ENCODE measurements around the gene ACVRL1. TPM values are rescaled to one million over a fixed set of nuclear protein-coding genes. Genes with fewer than 3 reads are reported as not detected.

The ACVRL1 gene
- total RNA-seq, 1 donor from 2014 or later, result 0.46 TPM

DNA sequence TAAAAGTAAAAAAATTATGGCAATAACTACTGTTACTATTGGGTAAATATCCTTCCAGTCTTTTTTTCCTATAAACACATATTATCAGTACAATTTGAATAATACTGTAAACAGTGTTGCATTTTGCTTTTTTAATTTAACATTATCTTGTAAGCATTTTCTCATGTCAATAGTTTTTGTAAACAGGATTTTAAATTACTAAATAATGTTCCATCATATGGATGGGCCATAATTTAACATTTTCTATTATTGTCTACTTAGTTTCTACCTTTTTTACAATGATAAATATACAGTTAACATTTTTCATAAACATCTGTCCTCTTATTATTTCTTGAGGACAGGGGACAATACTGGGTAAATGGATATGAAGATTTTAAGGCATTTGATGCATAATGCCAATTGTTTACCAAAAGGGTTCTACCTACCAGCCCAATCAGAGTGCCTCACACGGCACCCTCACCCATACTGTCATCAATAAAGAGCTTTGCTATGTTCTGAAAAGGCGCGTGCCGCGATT lies 43.4 kb downstream of the ACVRL1 start:
- H3K27ac Mint-ChIP-seq, result peak overlapping the region; percentile 88
- TF ChIP-seq, protein P1, sequence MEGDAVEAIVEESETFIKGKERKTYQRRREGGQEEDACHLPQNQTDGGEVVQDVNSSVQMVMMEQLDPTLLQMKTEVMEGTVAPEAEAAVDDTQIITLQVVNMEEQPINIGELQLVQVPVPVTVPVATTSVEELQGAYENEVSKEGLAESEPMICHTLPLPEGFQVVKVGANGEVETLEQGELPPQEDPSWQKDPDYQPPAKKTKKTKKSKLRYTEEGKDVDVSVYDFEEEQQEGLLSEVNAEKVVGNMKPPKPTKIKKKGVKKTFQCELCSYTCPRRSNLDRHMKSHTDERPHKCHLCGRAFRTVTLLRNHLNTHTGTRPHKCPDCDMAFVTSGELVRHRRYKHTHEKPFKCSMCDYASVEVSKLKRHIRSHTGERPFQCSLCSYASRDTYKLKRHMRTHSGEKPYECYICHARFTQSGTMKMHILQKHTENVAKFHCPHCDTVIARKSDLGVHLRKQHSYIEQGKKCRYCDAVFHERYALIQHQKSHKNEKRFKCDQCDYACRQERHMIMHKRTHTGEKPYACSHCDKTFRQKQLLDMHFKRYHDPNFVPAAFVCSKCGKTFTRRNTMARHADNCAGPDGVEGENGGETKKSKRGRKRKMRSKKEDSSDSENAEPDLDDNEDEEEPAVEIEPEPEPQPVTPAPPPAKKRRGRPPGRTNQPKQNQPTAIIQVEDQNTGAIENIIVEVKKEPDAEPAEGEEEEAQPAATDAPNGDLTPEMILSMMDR (conservative IDR thresholded peaks at IDR 0.05), result no peak
- no peaks in the 10 kb centered on the region for H3K9me3 Mint-ChIP-seq
- peaks cover 25% of the 10 kb centered on the region for H3K27me3 Mint-ChIP-seq
- peak overlapping the region; percentile 97 for H3K4me3 Mint-ChIP-seq
- peaks cover 41% of the 10 kb centered on the region for H3K4me1 Mint-ChIP-seq (ENCODE audit: unreplicated experiment)
- H3K36me3 Mint-ChIP-seq, result no peaks in the 10 kb centered on the region
- DNase-seq (ENCODE audit: extremely low spot score, unreplicated experiment), result no peak

- peak; percentile 92 for DNase-seq (ENCODE audit: extremely low spot score, unreplicated experiment)
- H3K27me3 Mint-ChIP-seq, result peaks cover 23% of the 10 kb centered on the region
- H3K27ac Mint-ChIP-seq, result peak within 1 kb of the TSS; percentile 88
- peaks cover 45% of the 10 kb centered on the region for H3K4me1 Mint-ChIP-seq (ENCODE audit: unreplicated experiment)
- H3K36me3 Mint-ChIP-seq, result no peaks in the 10 kb centered on the region
- no peaks in the 10 kb centered on the region for H3K9me3 Mint-ChIP-seq
- H3K4me3 Mint-ChIP-seq, result peak within 1 kb of the TSS; percentile 97
- TF ChIP-seq, protein P1 (conservative IDR thresholded peaks at IDR 0.05), result no peak
Observed at GRCh38 chr12:51951199-51951842, 44.0 kb downstream of the ACVRL1 start, which contains the start of gene ACVR1B. ACVR1B (plus strand) TSS chr12:51951699; CDS start chr12:51951744, 45 bp downstream.

GRCh38 chr12:51951843-51952722 lies 44.8 kb downstream of the ACVRL1 start:
- Mint-ChIP-seq H3K9me3 (no peaks in the 10 kb centered on the region), H3K27me3 (peaks cover 21% of the 10 kb centered on the region), H3K27ac (peak overlapping the region; percentile 61), H3K36me3 (no peaks in the 10 kb centered on the region), H3K4me3 (peak overlapping the region; percentile 83), H3K4me1 (ENCODE audit: unreplicated experiment) (peaks cover 45% of the 10 kb centered on the region)
- TF ChIP-seq, protein P1 (conservative IDR thresholded peaks at IDR 0.05), result no peak
- DNase-seq (ENCODE audit: extremely low spot score, unreplicated experiment), result no peak

- peak overlapping the region; percentile 61 for H3K27ac Mint-ChIP-seq
- peaks cover 13% of the 10 kb centered on the region for H3K27me3 Mint-ChIP-seq
- peaks cover 51% of the 10 kb centered on the region for H3K4me1 Mint-ChIP-seq (ENCODE audit: unreplicated experiment)
- peak overlapping the region; percentile 83 for H3K4me3 Mint-ChIP-seq
- no peaks in the 10 kb centered on the region for H3K9me3 Mint-ChIP-seq
- peaks cover 5% of the 10 kb centered on the region for H3K36me3 Mint-ChIP-seq
- TF ChIP-seq, protein P1 (conservative IDR thresholded peaks at IDR 0.05), result no peak
- no peak for DNase-seq (ENCODE audit: extremely low spot score, unreplicated experiment)
Observed at GRCh38 chr12:51953089-51953488, 45.8 kb downstream of the ACVRL1 start.

DNA sequence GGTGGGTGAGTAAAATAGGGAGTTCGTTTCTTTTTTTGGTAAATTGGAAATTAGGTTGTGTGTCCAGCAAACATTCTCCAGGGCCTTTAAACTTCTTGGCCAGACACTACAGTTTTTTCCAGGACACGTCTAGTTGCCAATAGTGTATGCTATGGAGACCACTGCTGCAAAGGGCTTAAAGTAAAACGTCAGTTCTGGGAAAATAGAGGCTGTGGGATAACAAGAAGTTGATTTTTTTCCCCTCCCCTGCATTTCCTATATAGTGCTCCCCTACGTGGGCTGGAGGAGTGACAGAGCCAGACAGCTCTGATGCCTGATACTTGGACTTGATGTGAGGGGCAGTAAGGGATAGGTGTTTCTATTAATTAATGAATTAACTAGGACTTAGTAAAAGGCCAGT lies 46.6 kb downstream of the ACVRL1 start:
- peaks cover 11% of the 10 kb centered on the region for H3K27me3 Mint-ChIP-seq
- peaks cover 53% of the 10 kb centered on the region for H3K4me1 Mint-ChIP-seq (ENCODE audit: unreplicated experiment)
- peaks cover 6% of the 10 kb centered on the region for H3K36me3 Mint-ChIP-seq
- no peak for DNase-seq (ENCODE audit: extremely low spot score, unreplicated experiment)
- peak overlapping the region; percentile 83 for H3K4me3 Mint-ChIP-seq
- H3K27ac Mint-ChIP-seq, result peak overlapping the region; percentile 61
- no peaks in the 10 kb centered on the region for H3K9me3 Mint-ChIP-seq
- TF ChIP-seq, protein P1 (conservative IDR thresholded peaks at IDR 0.05), result no peak

Data from type B pancreatic cell (in vitro differentiated cells).